ENCODE data around the gene ATXN10.

Gene ATXN10

DNA sequence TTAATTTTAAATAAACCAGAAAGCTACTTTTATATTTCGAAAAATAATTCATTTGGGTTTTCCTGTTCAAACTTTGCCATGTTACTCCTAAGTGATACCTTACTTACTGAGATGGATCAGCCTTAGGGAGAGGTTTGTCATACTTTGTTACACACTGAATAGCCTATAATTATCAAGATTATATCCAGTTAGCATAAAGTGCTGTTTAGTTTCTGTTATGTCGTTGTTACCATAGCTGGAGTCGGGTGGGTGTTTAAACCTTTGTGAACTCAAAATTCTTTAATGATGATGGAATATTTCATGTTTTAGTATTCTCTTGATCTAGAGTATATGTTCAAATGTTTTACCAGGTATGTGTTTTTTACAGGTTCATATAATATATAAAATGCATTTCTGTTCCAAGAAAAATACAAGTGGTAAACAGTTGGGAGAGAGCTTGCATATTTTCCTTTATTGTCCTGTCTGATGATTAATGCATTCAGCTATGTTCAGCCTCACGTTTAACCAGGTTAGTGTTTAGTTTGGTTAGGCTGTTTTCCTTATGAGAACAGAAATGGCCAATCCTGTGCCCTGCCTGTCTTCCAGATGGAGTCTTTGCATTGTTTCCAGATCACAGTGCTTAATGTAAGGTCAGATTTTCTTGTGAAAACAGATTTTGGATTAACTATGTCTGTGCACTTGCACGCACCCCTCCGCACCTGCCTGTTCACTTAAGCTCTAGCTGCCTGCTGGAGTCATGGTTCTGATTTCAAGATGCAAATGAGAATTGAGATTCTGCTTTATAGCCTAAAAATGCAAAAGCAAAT, 105.6 kb downstream of the ATXN10 start:
- Histone ChIP-seq H3K9ac (no peak overlapping the region), H4K20me1 (peaks cover 35% of the 10 kb centered on the region), H3K27me3 (no peaks in the 10 kb centered on the region), H3K27ac (no peak overlapping the region), H3K4me2 (no peak overlapping the region), H3K4me3 (no peak overlapping the region), H3K4me1 (peaks cover 26% of the 10 kb centered on the region), H3K9me3 (no peaks in the 10 kb centered on the region), H3K36me3 (peaks cover 49% of the 10 kb centered on the region)
- TF ChIP-seq Cebpa-rat (IDR thresholded peaks at IDR 0.05), result no peak

DNA sequence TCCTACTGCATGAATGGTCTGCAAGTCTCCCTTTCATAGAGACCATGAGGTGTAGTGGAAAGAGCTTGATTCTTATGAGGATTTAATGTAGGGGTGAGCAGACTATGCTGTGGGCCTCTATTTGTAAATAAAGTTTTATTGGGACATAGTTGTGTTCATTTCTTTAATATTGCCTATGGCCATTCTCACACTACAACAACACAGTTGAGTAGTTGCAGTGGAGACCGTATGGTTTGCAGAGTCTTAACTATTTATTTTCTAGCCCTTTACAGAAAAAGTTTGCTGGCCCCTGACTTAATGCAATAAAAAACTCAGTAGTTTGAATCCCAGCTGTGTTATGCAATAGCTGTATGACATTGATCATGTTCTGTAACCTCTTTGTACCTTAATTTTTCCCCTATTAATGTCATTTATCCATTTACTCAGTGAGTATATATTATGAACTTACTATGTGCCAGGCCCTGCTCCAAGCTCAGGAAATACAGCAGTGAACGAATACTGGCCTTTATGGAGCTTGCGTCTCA, 106.3 kb downstream of the ATXN10 start:
- Histone ChIP-seq H3K9me3 (no peaks in the 10 kb centered on the region), H4K20me1 (peaks cover 36% of the 10 kb centered on the region), H3K27ac (no peak overlapping the region), H3K4me3 (no peak overlapping the region), H3K9ac (no peak overlapping the region), H3K4me2 (no peak overlapping the region), H3K36me3 (peaks cover 49% of the 10 kb centered on the region), H3K27me3 (no peaks in the 10 kb centered on the region), H3K4me1 (peaks cover 20% of the 10 kb centered on the region)
- no peak for TF ChIP-seq Cebpa-rat (IDR thresholded peaks at IDR 0.05)

DNA sequence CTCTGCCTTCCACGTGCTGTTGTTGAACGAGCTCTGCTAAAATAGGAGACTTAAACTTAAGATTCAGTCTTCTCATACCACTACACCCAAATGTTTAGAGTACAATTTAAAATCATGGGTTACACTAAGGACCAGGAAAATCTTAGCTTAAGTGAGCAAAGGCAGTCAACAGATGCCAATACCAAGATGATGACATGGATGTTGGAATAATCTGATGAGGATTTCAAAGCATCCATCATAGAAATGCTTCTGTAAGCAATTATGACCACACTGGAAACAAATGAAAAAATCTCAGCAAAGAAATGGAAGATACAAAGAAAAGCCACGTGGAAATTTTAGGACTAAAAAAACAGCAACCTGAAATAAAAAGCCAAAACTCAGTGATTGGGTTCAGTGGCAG, 109.8 kb downstream of the ATXN10 start:
- H3K4me2 ChIP-seq, result no peak overlapping the region
- H3K9ac ChIP-seq, result no peak overlapping the region
- peaks cover 54% of the 10 kb centered on the region for H4K20me1 ChIP-seq
- no peak overlapping the region for H3K27ac ChIP-seq
- peaks cover 40% of the 10 kb centered on the region for H3K36me3 ChIP-seq
- H3K4me3 ChIP-seq, result no peak overlapping the region
- 0 out of 2 replicates have a peak, but pooled peaks cover 4% of the 10 kb centered on the region for H3K4me1 ChIP-seq
- no peaks in the 10 kb centered on the region for H3K27me3 ChIP-seq
- H3K9me3 ChIP-seq, result no peaks in the 10 kb centered on the region
- no peak for TF ChIP-seq Cebpa-rat (IDR thresholded peaks at IDR 0.05)

DNA sequence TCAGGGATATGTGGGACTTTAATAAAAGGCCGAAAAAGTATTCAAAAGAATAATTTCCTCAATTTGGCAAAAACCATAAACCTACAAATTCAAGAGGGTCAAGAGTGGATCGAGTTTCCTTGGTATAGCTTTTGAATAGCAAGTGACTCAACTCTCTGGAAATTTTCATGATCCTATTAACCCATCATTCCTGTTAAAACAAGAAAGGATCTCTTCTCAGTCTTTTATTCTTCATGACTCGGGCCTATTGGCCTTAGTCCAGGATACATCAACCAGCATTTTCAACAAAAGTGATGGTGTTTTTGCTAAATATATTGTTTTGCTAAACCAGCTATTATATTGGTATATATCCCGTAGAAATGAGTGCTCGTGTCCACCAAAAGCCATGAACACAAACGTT, 110.3 kb downstream of the ATXN10 start:
- no peak overlapping the region for H3K4me2 ChIP-seq
- H3K27ac ChIP-seq, result no peak overlapping the region
- peaks cover 54% of the 10 kb centered on the region for H4K20me1 ChIP-seq
- peaks cover 40% of the 10 kb centered on the region for H3K36me3 ChIP-seq
- no peak overlapping the region for H3K9ac ChIP-seq
- TF ChIP-seq Cebpa-rat (IDR thresholded peaks at IDR 0.05), result no peak
- no peaks in the 10 kb centered on the region for H3K9me3 ChIP-seq
- H3K4me3 ChIP-seq, result no peak overlapping the region
- 0 out of 2 replicates have a peak, but pooled peaks cover 4% of the 10 kb centered on the region for H3K4me1 ChIP-seq
- no peaks in the 10 kb centered on the region for H3K27me3 ChIP-seq

DNA sequence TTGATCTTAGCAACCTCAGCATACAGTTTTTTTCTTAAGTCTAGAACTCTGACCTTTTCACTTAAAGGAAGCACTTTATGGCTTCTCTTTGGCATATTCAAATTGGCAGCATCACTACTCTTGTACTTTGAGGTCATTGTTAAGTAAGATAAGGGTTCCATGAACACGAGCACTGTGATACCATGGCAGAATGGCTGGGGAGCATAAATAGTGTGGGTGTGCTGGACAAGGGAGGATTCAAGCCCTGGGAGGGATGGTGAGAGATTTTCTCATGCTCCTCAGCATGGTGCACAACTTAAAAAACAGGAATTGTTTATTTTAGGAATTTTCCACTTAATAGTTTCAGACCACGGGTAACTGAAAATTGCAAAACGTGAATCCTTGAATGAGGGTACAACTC, 111.4 kb downstream of the ATXN10 start:
- H3K4me3 ChIP-seq, result no peak overlapping the region
- H3K27me3 ChIP-seq, result no peaks in the 10 kb centered on the region
- H3K27ac ChIP-seq, result no peak overlapping the region
- H3K4me2 ChIP-seq, result no peak overlapping the region
- TF ChIP-seq Cebpa-rat (IDR thresholded peaks at IDR 0.05), result no peak
- H3K9ac ChIP-seq, result no peak overlapping the region
- 0 out of 2 replicates have a peak, but pooled peaks cover 4% of the 10 kb centered on the region for H3K4me1 ChIP-seq
- no peaks in the 10 kb centered on the region for H3K9me3 ChIP-seq
- H4K20me1 ChIP-seq, result peaks cover 52% of the 10 kb centered on the region
- peaks cover 33% of the 10 kb centered on the region for H3K36me3 ChIP-seq

DNA sequence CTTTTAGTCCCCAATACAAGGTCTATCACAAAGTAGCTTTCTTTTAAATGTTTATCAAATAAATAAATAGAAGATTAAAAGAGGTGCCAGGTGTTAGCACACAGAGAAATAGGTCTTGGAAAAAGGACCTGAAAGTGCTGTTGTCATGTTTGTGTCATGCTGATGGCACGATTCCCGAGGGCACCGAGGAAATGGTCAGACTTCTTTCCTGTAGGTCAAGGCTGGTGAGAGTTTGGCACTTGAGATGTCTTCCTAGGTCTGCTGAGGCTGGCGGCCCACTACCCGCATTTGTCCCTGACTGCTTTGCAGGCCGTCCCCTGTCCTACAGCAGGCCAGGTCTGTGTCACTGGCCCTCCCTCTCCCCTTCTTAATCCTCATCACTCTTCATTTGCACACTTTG, 112.1 kb downstream of the ATXN10 start:
- Histone ChIP-seq H3K4me3 (no peak overlapping the region), H3K27me3 (no peaks in the 10 kb centered on the region), H3K9ac (no peak overlapping the region), H4K20me1 (peaks cover 55% of the 10 kb centered on the region), H3K4me1 (0 out of 2 replicates have a peak, but pooled peaks cover 4% of the 10 kb centered on the region), H3K27ac (no peak overlapping the region), H3K4me2 (no peak overlapping the region), H3K36me3 (peaks cover 32% of the 10 kb centered on the region), H3K9me3 (no peaks in the 10 kb centered on the region)
- no peak for TF ChIP-seq Cebpa-rat (IDR thresholded peaks at IDR 0.05)

DNA sequence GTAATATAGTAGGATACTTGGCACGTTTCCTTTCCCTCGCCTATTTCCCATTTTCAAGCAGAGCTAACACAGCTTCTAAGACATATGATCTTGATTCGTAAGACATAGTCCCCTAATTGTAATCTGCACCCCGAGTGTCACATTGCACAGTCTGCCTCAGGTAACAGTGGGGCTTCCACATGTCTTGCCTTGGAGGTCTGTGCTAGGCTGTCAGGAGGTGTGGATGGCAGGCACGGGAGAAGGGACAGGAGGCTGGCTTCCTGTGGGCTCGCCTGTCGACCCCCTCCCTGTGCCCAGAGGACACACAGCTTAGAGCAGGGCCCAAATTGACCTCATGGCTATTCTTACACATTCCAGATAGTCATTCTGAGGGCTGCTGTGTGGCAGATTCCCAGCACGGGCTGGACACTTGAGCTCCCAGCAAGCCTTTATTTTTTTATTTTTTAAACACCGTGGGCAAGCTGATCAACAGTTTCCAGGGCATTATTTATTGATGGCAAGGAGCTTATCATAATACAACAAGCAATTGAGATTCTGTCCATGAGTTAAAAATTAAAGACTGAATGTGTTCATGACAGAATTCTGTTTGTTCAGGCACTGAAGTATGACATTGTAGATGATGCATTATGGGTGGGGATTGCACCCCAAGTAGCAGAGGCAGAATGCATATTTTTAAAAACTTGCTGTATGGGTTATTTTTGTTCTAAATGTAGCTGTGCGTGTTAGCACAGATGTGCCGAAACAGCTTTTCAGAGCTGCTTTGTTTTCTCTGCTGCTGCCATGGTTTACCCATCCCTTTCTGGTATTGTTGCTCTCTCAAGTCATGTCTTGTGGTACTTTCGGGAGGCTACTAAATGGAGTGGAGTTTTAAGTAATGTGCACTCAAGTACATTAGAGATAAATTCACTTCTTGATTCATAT, 113.0 kb downstream of the ATXN10 start:
- Histone ChIP-seq H3K4me3 (no peak overlapping the region), H3K9ac (no peak overlapping the region), H3K4me1 (0 out of 2 replicates have a peak, but pooled peaks cover 4% of the 10 kb centered on the region)

DNA sequence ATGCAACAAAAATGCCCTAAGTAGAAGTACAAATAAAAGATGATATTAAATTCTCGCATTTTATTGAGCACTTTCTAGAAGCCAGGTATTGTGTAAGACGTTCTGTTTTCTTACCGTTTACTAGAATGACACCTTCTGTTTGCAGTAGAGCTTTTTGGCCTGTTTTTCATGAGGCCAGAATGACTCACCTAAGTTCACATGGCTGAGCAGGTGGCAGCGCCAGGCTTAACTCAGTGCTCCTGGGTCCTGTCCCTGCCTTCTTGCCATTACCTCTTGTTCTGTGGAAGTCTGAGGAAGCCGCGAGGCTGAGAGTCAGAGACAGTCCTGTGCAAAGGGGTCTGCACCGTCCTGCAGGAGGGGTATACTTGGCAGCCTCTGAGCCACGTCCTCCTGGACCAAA, 113.8 kb downstream of the ATXN10 start:
- peaks cover 64% of the 10 kb centered on the region for H4K20me1 ChIP-seq
- H3K4me3 ChIP-seq, result no peak overlapping the region
- no peak overlapping the region for H3K9ac ChIP-seq
- no peak overlapping the region for H3K4me2 ChIP-seq
- H3K27me3 ChIP-seq, result no peaks in the 10 kb centered on the region
- no peaks in the 10 kb centered on the region; the same call in 1 of the 2 replicates for H3K9me3 ChIP-seq
- 0 out of 2 replicates have a peak, but pooled peaks cover 4% of the 10 kb centered on the region for H3K4me1 ChIP-seq
- H3K27ac ChIP-seq, result no peak overlapping the region
- peaks cover 29% of the 10 kb centered on the region for H3K36me3 ChIP-seq
- TF ChIP-seq Cebpa-rat (IDR thresholded peaks at IDR 0.05), result no peak

More for the DNA sequence above, 113.0 kb downstream of the ATXN10 start:
- H3K27me3 ChIP-seq, result no peaks in the 10 kb centered on the region
- TF ChIP-seq Cebpa-rat (IDR thresholded peaks at IDR 0.05), result no peak
- no peak overlapping the region for H3K4me2 ChIP-seq
- peaks cover 65% of the 10 kb centered on the region for H4K20me1 ChIP-seq
- no peaks in the 10 kb centered on the region; the same call in 1 of the 2 replicates for H3K9me3 ChIP-seq
- H3K27ac ChIP-seq, result no peak overlapping the region
- peaks cover 32% of the 10 kb centered on the region for H3K36me3 ChIP-seq

DNA sequence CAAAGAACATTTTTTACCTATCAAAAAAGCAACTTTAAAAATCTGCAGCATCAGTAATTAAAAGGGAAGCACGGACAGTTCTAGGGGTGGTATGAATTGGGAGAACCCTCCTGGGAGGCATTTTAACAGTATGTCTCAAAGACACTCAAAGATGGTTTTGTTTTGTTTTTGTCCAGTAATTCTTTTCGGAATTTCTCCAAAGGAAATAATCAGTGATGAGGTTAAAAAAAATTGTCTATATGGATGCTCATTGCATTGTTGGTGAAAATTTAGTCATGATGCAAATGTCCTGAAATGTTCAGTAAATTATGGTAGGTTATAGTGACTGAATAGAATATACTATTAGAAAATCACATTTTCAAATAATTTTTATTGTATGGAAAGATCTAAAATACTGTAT, 115.1 kb downstream of the ATXN10 start:
- no peaks in the 10 kb centered on the region for H3K27me3 ChIP-seq
- H4K20me1 ChIP-seq, result peaks cover 76% of the 10 kb centered on the region
- no peaks in the 10 kb centered on the region; the same call in 1 of the 2 replicates for H3K9me3 ChIP-seq
- no peak for TF ChIP-seq Cebpa-rat (IDR thresholded peaks at IDR 0.05)
- H3K4me1 ChIP-seq, result peaks cover 10% of the 10 kb centered on the region
- no peak overlapping the region for H3K9ac ChIP-seq
- H3K4me3 ChIP-seq, result no peak overlapping the region
- peaks cover 20% of the 10 kb centered on the region for H3K36me3 ChIP-seq
- no peak overlapping the region for H3K27ac ChIP-seq
- H3K4me2 ChIP-seq, result no peak overlapping the region

Measured in BLaER1 (cell line).